Muscle of leg (tissue), 11 donors: ENCODE measurements around the gene HSDL2. TPM values are rescaled to one million over a fixed set of nuclear protein-coding genes. Genes with fewer than 3 reads are reported as not detected.

Source experiments
- DNase-seq: peaks from one replicate; pipeline ENCODE4 v3.0.0; 2013
- H3K27ac ChIP-seq: one replicate; pipeline ENCODE4 v1.5.1; 2013; ENCODE audit warnings: mild to moderate bottlenecking, low read length, control low read depth
- H3K27me3 ChIP-seq: one replicate; pipeline ENCODE4 v1.6.1; 2013; ENCODE audit warnings: low read length; ENCODE audit not compliant: control insufficient read depth, insufficient read depth
- H3K36me3 ChIP-seq: one replicate; pipeline ENCODE4 v1.6.1; 2013; ENCODE audit warnings: low read length; ENCODE audit not compliant: control insufficient read depth, insufficient read depth
- H3K4me1 ChIP-seq: one replicate; pipeline ENCODE4 v1.6.1; 2013; ENCODE audit warnings: low read length; ENCODE audit not compliant: control insufficient read depth, insufficient read depth
- H3K4me3 ChIP-seq: one replicate; pipeline ENCODE4 v1.5.1; 2013; ENCODE audit warnings: low read length, control low read depth
- H3K9me3 ChIP-seq: replicated peaks from 2 replicates; pipeline ENCODE4 v1.6.1; 2013; ENCODE audit warnings: low read depth, low read length; ENCODE audit not compliant: control insufficient read depth
- WGBS: methylation state at CpG from one replicate; pipeline ENCODE4 v1.1.5; 2013; ENCODE audit warnings: missing lambda C conversion rate; ENCODE audit not compliant: insufficient coverage; 5-methylcytosine and 5-hydroxymethylcytosine counted together
- polyA plus RNA-seq, 8 donors: library from polyadenylated mRNA; unstranded; fragments of 120-200 nt; gene quantifications; one replicate each; pipeline versions ENCODE4 v1.2.1 to v1.2.3, GENCODE V29; 2013; ENCODE audit warnings: inconsistent platforms in 1 of 8, low replicate concordance in 1 of 8; ENCODE audit not compliant: insufficient read length in 8 of 8, insufficient read depth in 1 of 8
- total RNA-seq: library from RNA; stranded (reverse); fragments of 120-200 nt; gene quantifications from one replicate; pipeline ENCODE4 v1.2.4, GENCODE V29; 2013

HSDL2 gene
- total and polyA plus RNA-seq, 9 donors = 53.3 to 78.1 (median 66.7) TPM

GRCh38 chr9:112489876-112490666 lies 110.2 kb downstream of the HSDL2 start:
- no peaks in the 10 kb centered on the region for H3K4me1 ChIP-seq
- no peak for DNase-seq
- H3K4me3 ChIP-seq = no peak overlapping the region
- no peak overlapping the region for H3K27ac ChIP-seq
- peaks cover 18% of the 10 kb centered on the region for H3K9me3 ChIP-seq
- no CpG with 5 or more reads among the region's 4 CpGs for WGBS
- peaks cover 5% of the 10 kb centered on the region for H3K36me3 ChIP-seq
- H3K27me3 ChIP-seq = no peaks in the 10 kb centered on the region

- H3K27me3 ChIP-seq = no peaks in the 10 kb centered on the region
- H3K9me3 ChIP-seq = peaks cover 25% of the 10 kb centered on the region
- no peak overlapping the region for H3K27ac ChIP-seq
- no peak for DNase-seq
- no CpG with 5 or more reads among the region's 1 CpG for WGBS
- H3K4me3 ChIP-seq = no peak overlapping the region
- H3K4me1 ChIP-seq = no peaks in the 10 kb centered on the region
- H3K36me3 ChIP-seq = peaks cover 5% of the 10 kb centered on the region
Measured at GRCh38 chr9:112493393-112494137, 113.7 kb downstream of the HSDL2 start.

- no CpG with 5 or more reads among the region's 1 CpG for WGBS
- H3K27me3 ChIP-seq = no peaks in the 10 kb centered on the region
- no peak overlapping the region for H3K4me3 ChIP-seq
- H3K36me3 ChIP-seq = peaks cover 5% of the 10 kb centered on the region
- no peak overlapping the region for H3K27ac ChIP-seq
- peaks cover 25% of the 10 kb centered on the region for H3K9me3 ChIP-seq
- no peaks in the 10 kb centered on the region for H3K4me1 ChIP-seq
- DNase-seq = no peak
Measured at GRCh38 chr9:112494153-112494552, 114.2 kb downstream of the HSDL2 start.

- Histone ChIP-seq H3K27me3 (no peaks in the 10 kb centered on the region), H3K9me3 (peaks cover 25% of the 10 kb centered on the region), H3K4me3 (no peak overlapping the region), H3K4me1 (no peaks in the 10 kb centered on the region), H3K36me3 (peaks cover 5% of the 10 kb centered on the region), H3K27ac (no peak overlapping the region)
- 90% methylated on average over 3 of the region's 4 CpGs for WGBS
- DNase-seq = no peak
Measured at GRCh38 chr9:112495614-112496013, 115.7 kb downstream of the HSDL2 start.

GRCh38 chr9:112496074-112496722 lies 116.3 kb downstream of the HSDL2 start:
- no peak overlapping the region for H3K27ac ChIP-seq
- H3K27me3 ChIP-seq = no peaks in the 10 kb centered on the region
- WGBS = no CpG with 5 or more reads among the region's 3 CpGs
- H3K4me1 ChIP-seq = no peaks in the 10 kb centered on the region
- no peak for DNase-seq
- H3K9me3 ChIP-seq = peaks cover 25% of the 10 kb centered on the region
- peaks cover 7% of the 10 kb centered on the region for H3K36me3 ChIP-seq
- H3K4me3 ChIP-seq = no peak overlapping the region

GRCh38 chr9:112500842-112501241 lies 120.9 kb downstream of the HSDL2 start:
- Histone ChIP-seq H3K9me3 (no peaks in the 10 kb centered on the region), H3K27me3 (no peaks in the 10 kb centered on the region), H3K4me3 (no peak overlapping the region), H3K27ac (no peak overlapping the region), H3K4me1 (no peaks in the 10 kb centered on the region), H3K36me3 (peaks cover 2% of the 10 kb centered on the region)
- no CpG with 5 or more reads among the region's 2 CpGs for WGBS
- DNase-seq = no peak

GRCh38 chr9:112501287-112501686 lies 121.4 kb downstream of the HSDL2 start:
- no peaks in the 10 kb centered on the region for H3K4me1 ChIP-seq
- H3K4me3 ChIP-seq = no peak overlapping the region
- 93% methylated on average over 5 of the region's 8 CpGs for WGBS
- no peak overlapping the region for H3K27ac ChIP-seq
- no peaks in the 10 kb centered on the region for H3K27me3 ChIP-seq
- H3K9me3 ChIP-seq = no peaks in the 10 kb centered on the region
- peaks cover 2% of the 10 kb centered on the region for H3K36me3 ChIP-seq
- no peak for DNase-seq

- Histone ChIP-seq H3K9me3 (no peaks in the 10 kb centered on the region), H3K36me3 (peaks cover 2% of the 10 kb centered on the region), H3K27ac (no peak overlapping the region), H3K27me3 (no peaks in the 10 kb centered on the region), H3K4me3 (no peak overlapping the region), H3K4me1 (no peaks in the 10 kb centered on the region)
- no peak for DNase-seq
- no CpG with 5 or more reads among the region's 3 CpGs for WGBS
Measured at GRCh38 chr9:112502175-112502946, 122.5 kb downstream of the HSDL2 start.

- no peak overlapping the region for H3K27ac ChIP-seq
- DNase-seq = no peak
- no peaks in the 10 kb centered on the region for H3K27me3 ChIP-seq
- peaks cover 2% of the 10 kb centered on the region for H3K36me3 ChIP-seq
- WGBS = 71% methylated on average over 1 of the region's 5 CpGs
- H3K9me3 ChIP-seq = no peaks in the 10 kb centered on the region
- no peak overlapping the region for H3K4me3 ChIP-seq
- no peaks in the 10 kb centered on the region for H3K4me1 ChIP-seq
Measured at GRCh38 chr9:112503170-112503569, 123.3 kb downstream of the HSDL2 start.
